SKM-1 (cell line): Measurements from ENCODE around the gene PLXNA2.

Source experiments
- DNase-seq: peaks from one replicate; lab custom pipeline; 2025; ENCODE audit not compliant: unreplicated experiment; lab: John Stamatoyannopoulos, UW

PLXNA2 gene

GRCh38 chr1:208268541-208269337 is 24.6 kb upstream of the PLXNA2 start:
- no peak for DNase-seq

GRCh38 chr1:208265525-208265924 is 21.3 kb upstream of the PLXNA2 start:
- no peak for DNase-seq

DNA sequence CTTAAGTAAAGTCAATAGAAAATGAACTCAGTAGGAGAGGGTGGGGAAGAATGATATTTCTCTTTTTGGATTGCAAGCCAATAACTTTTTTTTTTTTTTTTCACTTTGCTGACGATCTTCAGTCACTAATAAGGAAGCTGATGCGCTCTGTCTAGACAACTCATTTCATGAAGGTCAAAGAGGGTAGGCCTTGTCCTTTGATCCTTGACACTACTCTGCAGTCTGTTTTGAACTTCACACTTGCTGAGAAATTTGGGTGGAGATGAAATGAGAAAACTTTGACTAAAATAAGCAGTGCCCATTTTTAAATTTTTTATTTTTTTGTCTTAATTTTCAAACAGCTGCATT is 20.9 kb upstream of the PLXNA2 start:
- no peak for DNase-seq

GRCh38 chr1:208264469-208265121 is 20.4 kb upstream of the PLXNA2 start:
- DNase-seq, result no peak

GRCh38 chr1:208261874-208262273 is 17.7 kb upstream of the PLXNA2 start:
- no peak for DNase-seq

DNA sequence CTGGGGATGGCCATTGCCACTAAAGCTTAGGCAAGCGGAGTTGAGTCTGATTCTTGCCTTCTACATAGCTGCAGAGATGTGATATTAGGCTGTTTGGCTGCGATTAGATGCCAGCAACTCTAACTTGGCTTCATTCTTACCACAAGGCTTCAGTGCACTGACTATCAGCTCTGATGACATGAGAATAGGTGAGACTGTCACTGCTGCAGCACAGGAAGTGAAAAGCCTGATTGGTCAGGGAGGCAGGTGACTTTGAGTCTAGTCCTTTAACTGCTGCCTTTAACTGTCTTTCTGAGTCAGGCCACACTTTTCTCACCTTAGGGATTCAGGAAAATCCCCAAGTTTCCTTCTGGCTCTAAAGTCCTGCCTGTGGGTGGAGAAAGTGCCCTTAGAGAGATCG is 14.1 kb upstream of the PLXNA2 start:
- no peak for DNase-seq

DNA sequence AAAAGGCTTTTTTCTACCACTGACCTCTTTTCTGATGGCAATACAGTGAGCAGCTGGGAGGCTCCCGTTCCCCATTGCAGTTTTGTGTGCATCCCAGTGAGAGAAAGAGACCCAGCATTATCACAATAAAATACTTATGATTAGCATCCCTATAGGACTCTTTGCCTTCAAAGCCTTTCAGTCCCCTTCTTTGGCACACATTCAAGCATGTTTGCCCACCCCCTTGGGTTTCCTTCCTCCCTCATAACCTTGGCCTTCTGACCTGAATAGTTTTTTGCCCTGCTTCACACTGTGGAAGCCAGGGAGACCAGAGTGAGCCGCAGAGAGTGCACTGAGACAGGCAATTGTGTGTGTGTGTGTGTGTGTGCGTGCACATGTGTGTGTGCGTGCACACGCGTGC is 13.2 kb upstream of the PLXNA2 start:
- no peak for DNase-seq

DNA sequence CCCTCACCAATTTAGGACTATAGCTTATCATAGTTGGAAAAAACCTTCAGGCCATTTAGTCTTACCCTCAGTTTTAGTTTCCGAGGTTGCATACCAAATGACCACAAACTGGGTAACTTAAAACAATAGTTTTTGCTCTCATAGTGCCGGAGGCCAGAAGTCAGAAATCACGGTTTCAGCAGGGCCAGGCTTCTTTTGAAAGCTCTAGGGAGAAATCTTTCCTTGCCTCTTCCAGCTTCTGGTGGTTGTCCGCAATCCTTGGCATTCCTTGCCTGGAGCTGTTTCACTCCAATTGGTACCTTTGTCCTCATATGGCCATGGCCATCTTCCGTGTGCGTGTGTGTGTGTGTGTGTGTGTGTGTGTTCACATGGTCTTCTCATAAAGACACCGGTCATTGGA is 12.4 kb upstream of the PLXNA2 start:
- no peak for DNase-seq

DNA sequence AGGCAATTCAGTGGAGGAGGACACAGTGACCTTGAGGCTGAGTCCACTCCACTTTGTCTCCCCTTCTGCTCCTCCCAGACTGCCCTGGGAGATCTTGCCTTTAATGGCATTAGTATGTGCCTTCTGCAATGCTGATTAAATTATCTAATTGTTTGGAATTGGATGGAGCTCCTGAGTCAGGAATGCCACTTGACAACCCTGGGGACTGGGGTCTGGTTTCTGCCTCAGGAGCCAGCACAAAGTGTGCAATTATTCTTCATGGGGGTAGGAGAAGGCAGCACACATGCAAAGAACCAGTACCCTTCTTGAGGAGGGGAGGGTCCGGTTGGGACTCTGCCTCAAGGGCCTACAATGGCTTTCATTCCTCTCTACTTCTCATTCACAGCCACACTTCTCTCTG is 11.9 kb upstream of the PLXNA2 start:
- no peak for DNase-seq

DNA sequence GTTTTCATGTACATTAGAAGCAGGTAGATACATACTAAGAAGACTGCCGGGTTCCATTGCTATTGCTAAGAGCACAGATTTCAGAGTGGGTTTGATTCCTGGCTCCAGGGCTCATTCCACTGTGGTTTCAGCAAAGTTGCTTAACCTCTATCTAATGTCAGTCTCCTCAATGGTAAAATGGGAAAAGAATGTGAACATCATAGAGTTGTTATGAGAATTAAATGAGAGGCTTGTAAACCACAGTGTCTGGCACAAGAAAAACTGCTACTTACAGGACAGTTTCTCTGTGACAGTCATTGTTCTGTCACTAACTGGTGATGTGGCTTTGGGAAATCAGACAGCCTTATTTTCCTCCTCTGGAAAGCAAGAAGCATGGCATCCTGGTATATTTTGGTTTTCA is 10.7 kb upstream of the PLXNA2 start:
- DNase-seq, result no peak

- DNase-seq, result no peak
Observed at GRCh38 chr1:208254376-208254775, 10.2 kb upstream of the PLXNA2 start.

- no peak for DNase-seq
Observed at GRCh38 chr1:208252836-208253576, 8.8 kb upstream of the PLXNA2 start.

GRCh38 chr1:208251911-208252835 is 8.0 kb upstream of the PLXNA2 start:
- DNase-seq, result no peak

DNA sequence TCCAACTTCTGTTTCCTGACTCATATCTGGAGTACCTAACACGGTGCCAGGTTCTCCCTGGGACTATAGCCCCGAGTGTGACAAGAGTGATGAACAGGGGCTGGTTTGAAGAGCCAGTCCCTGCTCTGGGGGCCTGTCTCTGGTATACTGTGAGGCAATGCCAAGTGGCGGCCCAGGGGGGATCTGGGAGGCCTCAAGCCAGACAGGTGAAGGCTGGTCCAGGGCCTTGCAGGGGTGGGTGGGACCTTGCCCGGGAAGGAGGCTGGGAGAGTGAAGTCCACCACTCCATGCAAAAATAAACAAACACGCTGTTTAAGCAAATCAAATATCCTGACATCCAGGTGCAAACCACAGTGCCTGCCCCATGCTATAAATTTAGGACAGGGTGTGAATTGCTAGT is 6.8 kb upstream of the PLXNA2 start:
- no peak for DNase-seq

DNA sequence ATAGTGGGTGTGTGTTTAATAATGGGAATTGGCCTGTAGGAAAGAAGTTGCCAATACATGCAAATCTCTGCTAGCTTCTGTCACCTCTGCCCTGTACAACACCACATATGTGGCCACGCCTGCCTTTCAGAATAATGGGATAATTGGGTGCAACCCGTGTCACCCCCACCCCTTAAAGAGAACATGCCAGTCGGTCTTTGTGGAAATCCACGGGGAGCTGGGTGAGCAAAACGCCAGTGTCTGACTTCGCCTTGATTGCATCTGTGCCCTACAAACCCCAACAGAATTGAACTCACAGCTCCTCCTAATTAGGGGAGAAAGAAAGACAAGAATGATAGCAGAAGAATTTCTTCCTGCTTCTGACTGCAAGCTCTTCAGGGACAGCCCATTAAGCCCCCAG is 6.4 kb upstream of the PLXNA2 start:
- DNase-seq, result no peak

- no peak for DNase-seq
Observed at GRCh38 chr1:208248991-208249696, 5.0 kb upstream of the PLXNA2 start.

DNA sequence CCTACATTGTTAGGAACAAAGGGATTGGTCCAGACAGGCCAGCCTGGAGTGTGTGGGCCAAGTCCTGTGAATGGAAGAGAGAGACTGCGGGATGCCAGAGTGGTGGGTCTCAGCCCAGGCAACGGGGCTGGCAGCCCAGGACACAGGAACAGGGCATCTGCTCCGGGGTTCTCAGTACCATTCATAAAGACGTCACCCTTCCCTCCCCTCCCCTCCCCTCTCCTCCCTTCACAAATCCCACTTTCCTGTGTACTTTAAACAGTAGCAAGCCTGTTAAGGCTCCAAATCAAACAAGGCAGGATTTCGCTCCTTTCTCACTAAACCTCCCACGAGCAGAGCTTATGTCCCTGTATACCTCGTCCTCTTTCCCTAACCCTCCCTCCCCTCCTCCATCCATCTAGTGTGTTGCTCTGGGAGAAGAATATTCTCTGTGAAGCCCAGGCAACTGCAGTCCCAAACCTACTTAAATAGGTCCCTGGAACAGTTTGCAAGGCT is 4.2 kb upstream of the PLXNA2 start:
- DNase-seq, result no peak

- no peak for DNase-seq
Observed at GRCh38 chr1:208247696-208248095, 3.5 kb upstream of the PLXNA2 start.

GRCh38 chr1:208245185-208245705 is 1.1 kb upstream of the PLXNA2 start:
- peak; percentile 98 for DNase-seq

GRCh38 chr1:208243527-208243966 is 637 bp downstream of the PLXNA2 start:
- no peak for DNase-seq
